Measurements from ENCODE around the gene GOLPH3. TPM values are rescaled to one million over a fixed set of nuclear protein-coding genes. Genes with fewer than 3 reads are reported as not detected.

GOLPH3 gene
- total RNA-seq, 1 donor from 2014 or later: 78.8 TPM

DNA sequence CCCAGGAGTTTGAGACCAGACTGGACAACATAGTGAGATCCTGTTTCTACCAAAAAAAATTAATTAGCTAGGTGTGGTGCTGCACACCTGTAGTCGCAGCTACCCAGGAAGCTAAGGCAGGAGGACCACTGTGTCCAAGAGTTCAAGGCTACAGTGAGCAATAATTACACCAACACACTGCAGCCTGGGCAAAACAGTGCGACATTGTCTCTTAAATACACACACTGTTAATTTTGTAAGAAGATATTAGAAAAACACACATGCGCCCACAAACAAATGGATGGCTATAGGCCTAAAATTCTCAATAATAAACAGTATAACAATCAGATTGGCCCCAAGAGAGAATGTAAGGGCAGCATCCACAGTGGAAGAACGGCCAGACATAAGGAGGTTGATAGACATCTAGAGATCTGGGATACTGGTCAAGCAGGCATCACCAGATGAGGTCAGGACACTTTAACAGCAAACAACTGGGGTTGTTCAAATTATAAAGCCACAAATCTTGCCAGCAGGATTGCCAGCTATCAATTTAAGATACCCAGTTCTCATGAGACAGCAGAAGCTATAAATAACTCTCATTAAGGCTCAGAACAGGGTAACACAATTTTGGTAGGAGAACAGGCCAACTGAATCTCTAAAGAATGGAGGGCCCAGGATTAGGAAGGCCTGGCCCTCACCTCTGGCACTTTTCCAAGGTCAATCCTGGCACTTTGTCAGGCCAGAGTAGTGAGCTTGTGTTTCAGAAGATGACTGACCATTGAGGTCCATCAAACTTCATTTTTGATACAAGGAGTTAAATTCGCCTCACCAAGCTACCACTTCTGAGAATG, 29.5 kb downstream of the GOLPH3 start:
- TF ChIP-seq POLR2A (IDR thresholded peaks at IDR 0.05) (no peak), POLR2AphosphoS5 (IDR thresholded peaks at IDR 0.05; ENCODE audit: insufficient read depth in 1 of 2, low read depth in 1 of 2) (no peak)
- TF ChIP-seq, protein P1, sequence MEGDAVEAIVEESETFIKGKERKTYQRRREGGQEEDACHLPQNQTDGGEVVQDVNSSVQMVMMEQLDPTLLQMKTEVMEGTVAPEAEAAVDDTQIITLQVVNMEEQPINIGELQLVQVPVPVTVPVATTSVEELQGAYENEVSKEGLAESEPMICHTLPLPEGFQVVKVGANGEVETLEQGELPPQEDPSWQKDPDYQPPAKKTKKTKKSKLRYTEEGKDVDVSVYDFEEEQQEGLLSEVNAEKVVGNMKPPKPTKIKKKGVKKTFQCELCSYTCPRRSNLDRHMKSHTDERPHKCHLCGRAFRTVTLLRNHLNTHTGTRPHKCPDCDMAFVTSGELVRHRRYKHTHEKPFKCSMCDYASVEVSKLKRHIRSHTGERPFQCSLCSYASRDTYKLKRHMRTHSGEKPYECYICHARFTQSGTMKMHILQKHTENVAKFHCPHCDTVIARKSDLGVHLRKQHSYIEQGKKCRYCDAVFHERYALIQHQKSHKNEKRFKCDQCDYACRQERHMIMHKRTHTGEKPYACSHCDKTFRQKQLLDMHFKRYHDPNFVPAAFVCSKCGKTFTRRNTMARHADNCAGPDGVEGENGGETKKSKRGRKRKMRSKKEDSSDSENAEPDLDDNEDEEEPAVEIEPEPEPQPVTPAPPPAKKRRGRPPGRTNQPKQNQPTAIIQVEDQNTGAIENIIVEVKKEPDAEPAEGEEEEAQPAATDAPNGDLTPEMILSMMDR (IDR thresholded peaks at IDR 0.05): no peak
- intact Hi-C loops (cut with DNase I): no loop called here

DNA sequence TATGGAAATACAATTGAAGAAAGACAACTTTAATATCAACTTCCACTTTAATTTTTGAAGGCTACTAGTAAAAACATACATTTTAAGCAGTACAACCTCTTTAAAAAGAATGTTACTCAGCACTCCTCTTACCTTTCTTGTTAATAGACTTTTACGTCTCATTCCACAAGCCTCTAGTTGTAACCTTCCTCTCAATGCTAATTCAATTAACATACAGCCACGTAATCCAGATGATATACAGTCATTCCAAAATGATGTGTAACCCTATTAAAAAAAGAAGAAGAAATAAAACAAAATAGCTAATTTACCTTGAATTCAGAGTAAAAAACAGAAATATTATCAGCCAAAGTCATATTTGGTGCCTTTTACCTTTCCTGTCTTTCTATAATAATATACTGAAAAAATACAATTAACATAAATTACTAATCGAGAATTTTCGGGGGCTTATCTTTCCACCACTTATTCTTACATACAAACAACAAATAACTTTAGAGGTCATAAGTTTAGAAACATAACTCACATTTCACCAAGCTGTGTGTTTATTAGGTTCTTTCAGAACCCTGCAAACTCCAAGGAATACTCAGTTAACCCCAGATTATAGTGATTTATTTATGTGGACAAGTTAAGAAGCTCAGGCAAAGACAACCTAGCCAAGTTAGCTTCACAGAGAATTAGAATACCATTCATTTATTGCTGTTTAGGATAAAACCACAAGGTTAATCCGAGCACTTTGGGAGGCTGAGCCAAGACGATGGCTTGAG, 30.3 kb downstream of the GOLPH3 start:
- Histone ChIP-seq H3K4me1 (peaks cover 50% of the 10 kb centered on the region), H3K4me3 (no peak overlapping the region), H3K27ac (no peak overlapping the region), H3K9me3 (no peaks in the 10 kb centered on the region), H3K27me3 (no peaks in the 10 kb centered on the region), H3K36me3 (no peaks in the 10 kb centered on the region)
- intact Hi-C loops (cut with DNase I): no loop called here
- no peak for DNase-seq (ENCODE audit: extremely low spot score in 2 of 2)
- no peak for TF ChIP-seq POLR2AphosphoS5 (IDR thresholded peaks at IDR 0.05; ENCODE audit: insufficient read depth in 1 of 2, low read depth in 1 of 2)
- no peak for TF ChIP-seq POLR2A (IDR thresholded peaks at IDR 0.05)
- TF ChIP-seq, protein P1 (IDR thresholded peaks at IDR 0.05): no peak

More for the DNA sequence above, 29.5 kb downstream of the GOLPH3 start:
- H3K36me3 ChIP-seq: no peaks in the 10 kb centered on the region
- no peaks in the 10 kb centered on the region for H3K9me3 ChIP-seq
- no peak overlapping the region for H3K4me3 ChIP-seq
- no peak for DNase-seq (ENCODE audit: extremely low spot score in 2 of 2)
- no peaks in the 10 kb centered on the region for H3K27me3 ChIP-seq
- peaks cover 57% of the 10 kb centered on the region for H3K4me1 ChIP-seq
- no peak overlapping the region for H3K27ac ChIP-seq

DNA sequence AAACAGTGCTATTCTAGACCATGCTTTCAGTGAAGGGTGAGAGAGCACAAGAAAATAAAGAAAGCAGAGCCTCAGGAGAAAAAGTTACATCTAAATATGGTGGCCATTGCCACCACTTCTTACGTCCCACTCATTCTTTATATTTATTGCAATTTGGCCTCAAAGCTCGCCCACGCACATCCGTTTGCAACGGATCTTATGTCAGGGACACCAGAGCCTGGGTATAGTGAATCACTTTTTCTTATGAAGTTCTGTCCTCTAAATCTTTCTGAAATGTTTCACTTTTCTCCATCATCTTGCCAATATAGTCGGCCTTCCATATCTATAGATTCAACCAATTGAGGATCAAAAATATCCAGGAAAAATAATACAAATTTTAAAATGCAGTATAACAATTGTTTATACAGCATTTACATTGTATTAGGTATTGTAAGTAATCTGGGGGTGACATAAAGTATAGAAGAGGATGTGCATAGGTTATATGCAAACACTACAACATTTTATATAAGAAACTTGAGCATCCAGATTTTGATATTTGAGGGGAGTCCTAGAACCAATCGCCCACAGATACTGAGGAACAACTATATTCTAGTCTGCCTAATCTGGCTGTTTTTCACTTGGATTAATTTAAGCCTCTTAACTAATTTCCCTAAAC, 35.2 kb downstream of the GOLPH3 start:
- DNase-seq (ENCODE audit: extremely low spot score in 2 of 2): no peak
- Histone ChIP-seq H3K4me3 (no peak overlapping the region), H3K36me3 (peaks cover 0 to 8% of the 10 kb centered on the region in 2 donors), H3K27me3 (no peaks in the 10 kb centered on the region), H3K4me1 (peaks cover 8% of the 10 kb centered on the region), H3K9me3 (no peaks in the 10 kb centered on the region), H3K27ac (no peak overlapping the region)
- intact Hi-C loops (cut with DNase I): no loop called here
- TF ChIP-seq, protein P1 (IDR thresholded peaks at IDR 0.05): no peak
- TF ChIP-seq POLR2A (IDR thresholded peaks at IDR 0.05) (no peak), POLR2AphosphoS5 (IDR thresholded peaks at IDR 0.05; ENCODE audit: insufficient read depth in 1 of 2, low read depth in 1 of 2) (no peak)

DNA sequence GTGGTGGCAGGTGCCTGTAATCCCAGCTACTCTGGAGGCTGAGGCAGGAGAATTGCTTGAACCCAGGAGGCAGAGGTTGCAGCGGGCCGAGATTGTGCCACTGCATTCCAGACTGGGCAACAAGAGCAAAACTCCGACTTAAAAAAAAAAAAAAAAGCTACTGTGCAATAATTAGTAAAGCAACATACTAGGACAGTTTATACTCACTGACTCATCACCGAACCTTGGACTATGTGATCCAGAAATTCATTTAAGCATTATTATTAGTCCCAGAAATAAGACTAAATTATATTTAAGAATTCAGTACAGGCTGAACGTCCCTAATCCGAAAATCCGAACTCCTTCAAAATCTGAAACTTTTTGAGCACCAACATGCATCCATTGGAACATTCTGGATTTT, 37.8 kb downstream of the GOLPH3 start:
- TF ChIP-seq, protein P1 (IDR thresholded peaks at IDR 0.05): no peak
- no peak for TF ChIP-seq POLR2A (IDR thresholded peaks at IDR 0.05)
- TF ChIP-seq POLR2AphosphoS5 (IDR thresholded peaks at IDR 0.05; ENCODE audit: insufficient read depth in 1 of 2, low read depth in 1 of 2): no peak
- H3K4me1 ChIP-seq: peaks cover 6% of the 10 kb centered on the region
- H3K4me3 ChIP-seq: no peak overlapping the region
- H3K36me3 ChIP-seq: peaks cover 0 to 11% of the 10 kb centered on the region in 2 donors
- H3K27ac ChIP-seq: no peak overlapping the region
- intact Hi-C loops (cut with DNase I): no loop called here
- no peak for DNase-seq (ENCODE audit: extremely low spot score in 2 of 2)
- H3K9me3 ChIP-seq: no peaks in the 10 kb centered on the region
- H3K27me3 ChIP-seq: no peaks in the 10 kb centered on the region

All from vagina (tissue), 2 donors.